ENCODE data around the gene FOCAD.
"Not testable (repeated sequence)": the region's sequence is repeated elsewhere in the genome, so short reads cannot be mapped to it uniquely, and the experiment has no call there.

Gene FOCAD

GRCh38 chr9:20962536-20963225 lies 278.6 kb downstream of the FOCAD start:
- DNase-seq (ENCODE audit: low spot score): no peak

- DNase-seq (ENCODE audit: low spot score): no peak
These were observed 288.6 kb downstream of the FOCAD start for GRCh38 chr9:20972684-20973083.

- not testable (repeated sequence) for DNase-seq (ENCODE audit: low spot score)
These were observed 289.3 kb downstream of the FOCAD start for GRCh38 chr9:20973246-20973947.

- not testable (repeated sequence) for DNase-seq (ENCODE audit: low spot score)
These were observed 290.3 kb downstream of the FOCAD start for GRCh38 chr9:20974191-20974938.

- DNase-seq (ENCODE audit: low spot score): no peak
These were observed 294.2 kb downstream of the FOCAD start for GRCh38 chr9:20978249-20978648.

GRCh38 chr9:20980832-20981455 lies 296.9 kb downstream of the FOCAD start:
- DNase-seq (ENCODE audit: low spot score): no peak

- no peak for DNase-seq (ENCODE audit: low spot score)
These were observed 297.4 kb downstream of the FOCAD start for GRCh38 chr9:20981486-20981885.

- DNase-seq (ENCODE audit: low spot score): no peak
These were observed 300.4 kb downstream of the FOCAD start for GRCh38 chr9:20984506-20984905.

- no peak for DNase-seq (ENCODE audit: low spot score)
These were observed 302.0 kb downstream of the FOCAD start for GRCh38 chr9:20985851-20986600.

- DNase-seq (ENCODE audit: low spot score): no peak
These were observed 303.5 kb downstream of the FOCAD start for GRCh38 chr9:20987521-20987920.

GRCh38 chr9:20988061-20988460 lies 304.0 kb downstream of the FOCAD start:
- DNase-seq (ENCODE audit: low spot score): no peak

GRCh38 chr9:20988671-20989315 lies 304.7 kb downstream of the FOCAD start:
- DNase-seq (ENCODE audit: low spot score): no peak

- no peak for DNase-seq (ENCODE audit: low spot score)
These were observed 305.9 kb downstream of the FOCAD start for GRCh38 chr9:20989923-20990341.

GRCh38 chr9:20990867-20991266 lies 306.8 kb downstream of the FOCAD start:
- no peak for DNase-seq (ENCODE audit: low spot score)

- no peak for DNase-seq (ENCODE audit: low spot score)
These were observed 310.4 kb downstream of the FOCAD start for GRCh38 chr9:20994486-20994885.

- DNase-seq (ENCODE audit: low spot score): no peak
These were observed 311.6 kb downstream of the FOCAD start for GRCh38 chr9:20995616-20996015.

- no peak for DNase-seq (ENCODE audit: low spot score)
These were observed 312.8 kb downstream of the FOCAD start for GRCh38 chr9:20996809-20997208.

GRCh38 chr9:20997503-20998076 lies 313.5 kb downstream of the FOCAD start:
- DNase-seq (ENCODE audit: low spot score): no peak

- no peak for DNase-seq (ENCODE audit: low spot score)
These were observed 317.5 kb downstream of the FOCAD start for GRCh38 chr9:21001581-21001980.

- DNase-seq (ENCODE audit: low spot score): no peak
These were observed 318.0 kb downstream of the FOCAD start for GRCh38 chr9:21002040-21002439.
